KMS-11 (cell line): ENCODE data around the gene HNRNPC.
"Not testable (repeated sequence)": the region's sequence is repeated elsewhere in the genome, so short reads cannot be mapped to it uniquely, and the experiment has no call there.

Experiments
- H2AFZ ChIP-seq: fragments of 200-600 bp; sonication (generic); 2 replicates; pipeline ENCODE4 v1.6.1; 2016; ENCODE audit warnings: antibody characterized with exemption, mixed run types, low read depth
- H3K27ac ChIP-seq: fragments of 200-600 bp; sonication (generic); 2 replicates; pipeline ENCODE4 v1.6.1; 2016; ENCODE audit warnings: mild to moderate bottlenecking, mixed run types
- H3K27me3 ChIP-seq: fragments of 200-600 bp; sonication (generic); 2 replicates; pipeline ENCODE4 v1.6.1; 2017; ENCODE audit warnings: mild to moderate bottlenecking, low read depth, mixed run types, moderate library complexity; ENCODE audit not compliant: insufficient read depth
- H3K36me3 ChIP-seq: fragments of 200-600 bp; sonication (generic); 2 replicates; pipeline ENCODE4 v1.6.1; 2017; ENCODE audit warnings: mild to moderate bottlenecking, mixed run types; ENCODE audit not compliant: insufficient read depth
- H3K4me1 ChIP-seq: fragments of 200-600 bp; sonication (generic); 2 replicates; pipeline ENCODE4 v1.6.1; 2016; ENCODE audit warnings: mild to moderate bottlenecking, low read depth, mixed run types; ENCODE audit not compliant: poor library complexity, severe bottlenecking
- H3K4me2 ChIP-seq: fragments of 200-600 bp; sonication (generic); 2 replicates; pipeline ENCODE4 v1.7.0; 2016; ENCODE audit warnings: mild to moderate bottlenecking, mixed run types
- H3K4me3 ChIP-seq: fragments of 200-600 bp; sonication (generic); IDR thresholded peaks from 2 replicates; pipeline ENCODE4 v1.6.1; 2017; ENCODE audit warnings: low read depth, low read length, mixed read lengths; ENCODE audit not compliant: insufficient read depth
- H3K79me2 ChIP-seq: fragments of 200-600 bp; sonication (generic); 2 replicates; pipeline ENCODE4 v1.6.1; 2016; ENCODE audit warnings: low read depth, mixed run types; ENCODE audit not compliant: insufficient read depth
- H3K9ac ChIP-seq: fragments of 200-600 bp; sonication (generic); 2 replicates; pipeline ENCODE4 v1.6.1; 2016; ENCODE audit warnings: mild to moderate bottlenecking, mixed run types
- H4K20me1 ChIP-seq: fragments of 200-600 bp; sonication (generic); 2 replicates; pipeline ENCODE4 v1.6.1; 2016; ENCODE audit warnings: mild to moderate bottlenecking, mixed run types; ENCODE audit not compliant: insufficient read depth
- TF ChIP-seq, protein P1 (sequence below): fragments of 200-600 bp; sonication (generic); conservative IDR thresholded peaks from 2 replicates; pipeline ENCODE4 v1.6.1; 2017; ENCODE audit warnings: low read depth, mild to moderate bottlenecking, antibody characterized with exemption, low read length, moderate library complexity, mixed read lengths

Gene HNRNPC

DNA sequence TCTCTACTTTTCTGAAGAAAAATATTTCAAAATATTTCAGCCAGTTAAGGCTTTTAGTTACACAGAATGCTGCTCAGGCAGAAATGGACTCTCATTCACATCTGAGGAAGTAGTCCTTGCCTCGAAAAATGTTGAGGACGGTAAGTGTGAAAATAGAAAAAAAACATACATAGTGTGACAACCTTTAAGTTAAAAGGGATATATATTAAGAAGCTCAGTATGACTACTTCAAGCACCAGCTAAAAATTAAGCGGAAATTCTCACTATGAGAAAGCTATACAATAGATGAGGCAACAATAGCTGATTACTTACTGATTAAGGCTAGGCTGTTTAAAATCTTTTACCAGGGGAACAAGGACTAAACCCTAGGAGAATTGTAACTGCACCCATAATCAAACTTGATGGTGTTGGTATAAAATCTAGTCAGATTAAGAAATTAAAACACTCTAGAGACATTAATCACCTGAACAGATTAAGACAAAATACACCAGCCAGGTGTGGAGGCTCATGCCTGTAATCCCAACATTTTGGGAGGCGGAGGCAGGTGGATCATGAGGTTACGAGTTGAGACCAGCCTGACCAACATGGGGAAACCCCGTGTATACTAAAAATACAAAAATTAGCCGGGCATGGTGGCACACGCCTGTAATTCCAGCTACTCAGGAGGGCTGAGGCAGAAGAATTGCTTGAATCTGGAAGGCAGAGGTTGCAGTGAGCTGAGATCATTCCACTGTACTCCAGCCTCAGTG is 53.9 kb downstream of the HNRNPC start:
- Histone ChIP-seq H4K20me1 (peaks cover 52% of the 10 kb centered on the region), H3K36me3 (peaks cover 9% of the 10 kb centered on the region; the same call in 1 of the 2 replicates), H2AFZ (no peak overlapping the region), H3K4me3 (no peak overlapping the region), H3K4me1 (peaks cover 6% of the 10 kb centered on the region), H3K27me3 (no peaks in the 10 kb centered on the region), H3K4me2 (no peak overlapping the region), H3K9ac (no peak overlapping the region), H3K79me2 (peaks cover 84% of the 10 kb centered on the region), H3K27ac (no peak overlapping the region)
- TF ChIP-seq, protein P1, sequence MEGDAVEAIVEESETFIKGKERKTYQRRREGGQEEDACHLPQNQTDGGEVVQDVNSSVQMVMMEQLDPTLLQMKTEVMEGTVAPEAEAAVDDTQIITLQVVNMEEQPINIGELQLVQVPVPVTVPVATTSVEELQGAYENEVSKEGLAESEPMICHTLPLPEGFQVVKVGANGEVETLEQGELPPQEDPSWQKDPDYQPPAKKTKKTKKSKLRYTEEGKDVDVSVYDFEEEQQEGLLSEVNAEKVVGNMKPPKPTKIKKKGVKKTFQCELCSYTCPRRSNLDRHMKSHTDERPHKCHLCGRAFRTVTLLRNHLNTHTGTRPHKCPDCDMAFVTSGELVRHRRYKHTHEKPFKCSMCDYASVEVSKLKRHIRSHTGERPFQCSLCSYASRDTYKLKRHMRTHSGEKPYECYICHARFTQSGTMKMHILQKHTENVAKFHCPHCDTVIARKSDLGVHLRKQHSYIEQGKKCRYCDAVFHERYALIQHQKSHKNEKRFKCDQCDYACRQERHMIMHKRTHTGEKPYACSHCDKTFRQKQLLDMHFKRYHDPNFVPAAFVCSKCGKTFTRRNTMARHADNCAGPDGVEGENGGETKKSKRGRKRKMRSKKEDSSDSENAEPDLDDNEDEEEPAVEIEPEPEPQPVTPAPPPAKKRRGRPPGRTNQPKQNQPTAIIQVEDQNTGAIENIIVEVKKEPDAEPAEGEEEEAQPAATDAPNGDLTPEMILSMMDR: no peak

DNA sequence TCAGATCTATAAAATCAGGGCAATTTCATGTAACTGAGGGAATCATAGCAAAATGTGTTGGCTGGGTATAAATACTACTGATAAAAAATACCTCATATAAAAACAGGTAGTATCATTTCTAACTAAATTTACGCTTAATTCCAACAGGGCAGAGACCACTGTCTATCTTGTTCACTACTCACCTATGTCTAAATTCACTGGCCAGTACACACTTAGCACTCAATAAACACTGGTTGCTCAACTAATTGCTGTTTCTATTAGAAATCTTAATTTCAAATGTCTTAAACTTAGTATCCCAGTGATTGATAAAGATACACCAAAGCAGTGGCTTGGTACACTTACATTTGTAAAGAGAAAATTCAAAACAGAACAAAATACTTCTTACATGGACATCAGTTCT is 55.6 kb downstream of the HNRNPC start:
- Histone ChIP-seq H3K36me3 (peaks cover 9% of the 10 kb centered on the region; the same call in 1 of the 2 replicates), H3K79me2 (peaks cover 67% of the 10 kb centered on the region), H3K4me2 (no peak overlapping the region), H3K4me3 (no peak overlapping the region), H3K27me3 (no peaks in the 10 kb centered on the region), H3K27ac (no peak overlapping the region), H4K20me1 (peaks cover 46% of the 10 kb centered on the region), H2AFZ (no peak overlapping the region), H3K4me1 (peaks cover 4% of the 10 kb centered on the region), H3K9ac (no peak overlapping the region)
- TF ChIP-seq, protein P1: no peak

DNA sequence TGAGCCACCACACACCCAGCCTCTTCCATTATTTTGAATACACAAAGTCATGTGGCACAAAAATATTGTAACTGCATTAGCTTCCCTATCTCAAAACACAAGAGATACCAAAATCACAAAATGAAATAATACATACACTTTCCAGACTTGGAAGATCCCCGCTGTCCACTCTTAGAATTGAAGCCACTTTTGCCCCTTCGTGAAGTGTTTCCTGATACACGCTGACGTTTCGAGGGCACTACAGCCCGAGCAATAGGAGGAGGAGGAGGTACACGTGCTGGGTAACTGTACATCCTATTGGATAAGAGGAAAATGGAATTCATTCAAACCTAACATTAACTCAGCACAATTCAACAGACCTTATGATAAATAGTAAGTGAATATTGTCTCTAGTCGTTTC is 56.4 kb downstream of the HNRNPC start:
- not testable (repeated sequence) for H3K9ac ChIP-seq, H3K4me1 ChIP-seq, H3K27ac ChIP-seq, H2AFZ ChIP-seq, H3K36me3 ChIP-seq, H3K4me2 ChIP-seq, H3K27me3 ChIP-seq, H3K4me3 ChIP-seq
- peaks cover 60% of the 10 kb centered on the region for H3K79me2 ChIP-seq
- peaks cover 40% of the 10 kb centered on the region for H4K20me1 ChIP-seq

DNA sequence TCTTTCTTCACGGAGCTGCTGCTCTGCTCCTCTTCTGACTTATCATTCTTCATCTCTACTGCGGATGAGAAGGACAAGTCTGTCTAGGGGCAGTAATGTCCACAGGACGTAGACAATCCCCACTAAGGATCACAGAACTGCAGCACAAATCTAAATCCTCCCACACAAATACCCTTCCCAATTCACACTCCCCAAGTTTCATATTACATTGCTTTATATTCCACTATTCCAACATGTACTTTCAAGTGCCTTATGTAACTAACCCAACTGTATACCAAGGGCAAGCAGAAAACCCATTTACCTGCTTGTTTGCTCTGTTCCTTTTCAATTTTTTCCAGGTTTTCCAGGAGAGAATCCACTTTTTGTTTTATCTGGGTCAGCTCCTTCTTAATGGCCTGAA is 57.7 kb downstream of the HNRNPC start:
- Histone ChIP-seq H3K27me3 (no peaks in the 10 kb centered on the region), H2AFZ (no peak overlapping the region), H3K4me2 (no peak overlapping the region), H3K9ac (no peak overlapping the region), H3K27ac (no peak overlapping the region), H3K36me3 (peaks cover 9% of the 10 kb centered on the region; the same call in 1 of the 2 replicates), H3K79me2 (peaks cover 47% of the 10 kb centered on the region), H3K4me3 (no peak overlapping the region), H3K4me1 (no peaks in the 10 kb centered on the region), H4K20me1 (peaks cover 31% of the 10 kb centered on the region; the same call in 1 of the 2 replicates)
- TF ChIP-seq, protein P1: no peak

DNA sequence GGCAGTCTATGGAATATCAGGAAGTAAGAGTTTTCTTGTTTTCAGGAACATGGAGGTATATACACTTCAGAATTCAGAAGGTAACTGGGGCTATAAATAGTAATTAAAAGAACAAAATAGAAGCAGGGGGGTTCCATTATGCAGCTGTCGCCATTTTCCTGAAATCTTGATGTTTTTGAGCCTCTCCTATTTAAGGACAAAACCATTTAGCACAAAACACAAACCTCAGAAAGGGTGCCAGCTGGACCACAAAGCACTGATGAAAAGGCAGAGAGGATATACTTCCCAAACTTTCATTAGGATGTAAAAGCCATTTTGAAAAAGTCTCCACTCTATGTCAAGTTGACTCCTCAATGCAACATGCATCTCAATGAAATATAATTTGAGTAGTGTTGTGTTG is 59.2 kb downstream of the HNRNPC start:
- no peak overlapping the region for H3K27ac ChIP-seq
- H2AFZ ChIP-seq: no peak overlapping the region
- TF ChIP-seq, protein P1: no peak
- H3K4me1 ChIP-seq: no peaks in the 10 kb centered on the region
- peaks cover 32% of the 10 kb centered on the region; the same call in 1 of the 2 replicates for H3K79me2 ChIP-seq
- H3K4me3 ChIP-seq: no peak overlapping the region
- H3K9ac ChIP-seq: no peak overlapping the region
- H3K36me3 ChIP-seq: peaks cover 9% of the 10 kb centered on the region; the same call in 1 of the 2 replicates
- peaks cover 21% of the 10 kb centered on the region; the same call in 1 of the 2 replicates for H4K20me1 ChIP-seq
- no peak overlapping the region for H3K4me2 ChIP-seq
- no peaks in the 10 kb centered on the region for H3K27me3 ChIP-seq
